Stimulated activated CD8-positive, alpha-beta memory T cell treated with anti-CD3 and anti-CD28 coated beads, Interleukin-4, amount 100 ng/mL, for 4 hours (primary cell): Measurements from ENCODE around the gene HEY2.
A peak's percentile ranks its signal among the peaks of the same experiment; 100 is the strongest.
"Not testable (repeated sequence)": the region's sequence is repeated elsewhere in the genome, so short reads cannot be mapped to it uniquely, and the experiment has no call there.

Experiments
- DNase-seq, 2 donors: peaks; one replicate each; pipeline ENCODE4 v3.0.0-alpha.2; 2020; ENCODE audit warnings: low read depth in 2 of 2, low spot score in 1 of 2

Gene HEY2

GRCh38 chr6:125765944-125766343, 16.5 kb downstream of the HEY2 start:
- no peak for DNase-seq

DNA sequence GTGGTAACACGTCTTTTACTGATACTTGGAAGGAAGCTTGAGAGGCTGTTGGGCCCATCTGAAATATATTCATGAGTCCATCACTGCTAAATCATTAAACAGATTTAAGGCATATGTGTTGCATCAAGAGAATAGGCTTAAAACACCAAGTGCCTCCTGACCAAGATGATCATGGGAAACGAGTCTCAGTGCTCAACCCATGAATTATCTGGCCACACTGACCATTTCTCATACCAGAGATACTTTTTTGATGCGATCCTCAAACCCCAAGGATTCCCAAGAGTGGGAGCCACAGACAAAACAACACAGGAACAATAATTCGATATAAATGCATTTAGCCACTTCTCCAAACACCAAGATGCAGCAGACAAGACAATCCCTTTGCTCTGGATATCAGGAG, 17.2 kb downstream of the HEY2 start:
- DNase-seq: no peak

GRCh38 chr6:125769147-125769783, 19.8 kb downstream of the HEY2 start:
- no peak for DNase-seq

- DNase-seq: no peak
These were observed 24.2 kb downstream of the HEY2 start for GRCh38 chr6:125773387-125774341.

- not testable (repeated sequence) for DNase-seq
These were observed 26.8 kb downstream of the HEY2 start for GRCh38 chr6:125776107-125776826.

DNA sequence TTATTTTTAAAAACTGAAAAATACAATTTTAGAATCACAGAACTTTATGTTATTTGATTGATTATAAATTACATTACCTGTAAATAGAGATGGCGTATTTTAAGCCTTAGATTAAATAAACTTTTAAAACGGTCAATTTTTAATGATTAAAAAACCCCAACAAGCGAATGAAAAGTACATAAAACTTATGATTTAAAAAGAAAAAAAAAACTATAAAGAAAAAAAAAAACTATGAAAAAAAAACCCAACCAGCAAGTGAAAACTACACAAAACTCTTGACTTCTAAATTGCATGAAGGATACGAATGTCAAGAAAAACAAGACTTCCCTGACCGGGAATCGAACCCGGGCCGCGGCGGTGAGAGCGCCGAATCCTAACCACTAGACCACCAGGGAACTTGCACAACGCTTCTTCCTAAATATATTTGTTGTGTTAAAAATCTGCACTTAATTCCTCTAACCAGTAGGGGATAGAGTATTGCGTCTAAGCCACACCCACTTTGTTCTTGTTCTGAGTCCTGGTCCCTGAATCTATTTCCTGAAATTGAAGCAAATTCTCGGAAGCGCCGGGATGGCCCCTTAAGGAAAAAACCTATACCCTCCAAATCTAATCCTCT, 30.6 kb downstream of the HEY2 start:
- peak; percentile 72 to 89 for DNase-seq

DNA sequence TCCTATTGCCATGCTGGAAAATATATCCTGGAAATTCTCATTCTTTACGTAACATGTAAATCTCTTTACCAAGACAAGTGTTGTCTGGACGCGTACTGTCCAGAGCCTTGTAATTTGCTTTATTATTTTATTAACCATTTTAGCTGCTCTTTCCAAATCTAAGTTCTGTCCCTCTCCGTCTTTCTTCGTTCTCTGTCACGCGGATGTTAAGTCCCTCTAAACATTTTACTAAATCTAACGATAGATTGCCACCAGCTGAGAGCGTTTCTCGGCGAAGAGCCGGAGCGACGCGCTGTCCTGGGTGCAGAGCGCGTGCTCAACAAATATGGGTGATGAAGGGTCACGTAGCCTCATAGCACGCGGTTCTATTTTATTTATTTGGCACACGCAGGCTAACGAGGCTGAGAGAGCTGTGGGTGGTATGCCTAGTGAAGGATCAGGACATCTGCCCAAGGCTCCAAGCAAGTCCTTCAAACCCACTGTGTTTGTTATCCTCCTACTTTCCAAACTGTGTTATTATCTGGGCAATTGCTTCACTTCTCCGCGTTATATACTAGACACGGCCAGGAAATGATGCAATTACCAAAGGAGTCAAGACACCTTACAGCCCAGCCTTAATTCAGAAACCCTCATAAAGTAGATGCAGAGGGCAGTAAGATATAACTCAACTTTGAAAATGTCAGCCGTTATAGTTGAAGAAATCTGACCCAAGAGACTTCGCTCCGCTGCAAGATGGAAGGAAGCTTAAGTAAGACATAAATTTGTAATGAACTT, 31.3 kb downstream of the HEY2 start:
- peak; percentile 30 to 40 for DNase-seq

DNA sequence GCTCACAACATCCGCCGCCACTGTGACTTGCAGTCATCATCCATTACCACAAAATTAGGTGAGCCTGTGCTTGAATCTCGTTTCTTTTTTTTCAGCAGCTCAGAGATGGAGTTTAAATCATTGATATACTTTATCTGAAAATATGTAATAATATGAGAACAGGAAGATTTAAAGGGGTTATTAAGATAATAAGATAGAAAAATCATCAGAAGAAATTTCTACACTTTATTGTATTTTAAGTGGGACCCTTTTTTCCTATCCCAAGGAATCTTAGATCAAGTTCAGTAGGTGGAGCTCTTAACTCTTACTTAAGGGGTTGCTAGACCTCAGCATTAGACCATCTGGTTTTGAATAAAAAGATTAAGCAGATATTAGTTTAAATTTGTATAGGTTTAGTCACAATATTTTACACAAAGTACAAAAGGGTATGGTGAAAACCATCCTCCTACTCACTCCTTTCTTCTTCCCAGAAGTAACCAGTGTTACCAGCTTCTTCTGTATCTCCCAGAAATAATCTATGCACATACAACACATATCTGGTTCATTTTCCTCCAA, 32.0 kb downstream of the HEY2 start:
- DNase-seq: peak in 1 of 2 donors; percentile 12

DNA sequence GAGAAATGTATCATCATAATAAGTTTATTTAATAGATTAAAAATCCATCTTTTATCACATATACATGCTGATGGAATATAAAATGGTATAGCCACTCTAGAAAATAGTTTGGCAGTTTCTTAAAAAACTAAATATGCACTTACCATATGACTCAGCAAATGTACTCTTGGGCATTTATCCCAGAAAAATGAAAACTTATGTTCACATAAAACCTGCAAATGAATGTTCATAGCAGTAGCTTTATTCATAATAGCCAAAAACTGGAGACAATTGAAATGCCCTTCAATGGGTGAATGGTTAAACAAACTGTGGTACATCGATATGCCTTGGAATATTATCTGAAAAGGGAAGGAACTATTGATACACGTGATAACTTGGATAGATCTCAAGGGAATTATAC, 34.9 kb downstream of the HEY2 start:
- DNase-seq: no peak

- DNase-seq: no peak
These were observed 38.4 kb downstream of the HEY2 start for GRCh38 chr6:125787791-125788190.

DNA sequence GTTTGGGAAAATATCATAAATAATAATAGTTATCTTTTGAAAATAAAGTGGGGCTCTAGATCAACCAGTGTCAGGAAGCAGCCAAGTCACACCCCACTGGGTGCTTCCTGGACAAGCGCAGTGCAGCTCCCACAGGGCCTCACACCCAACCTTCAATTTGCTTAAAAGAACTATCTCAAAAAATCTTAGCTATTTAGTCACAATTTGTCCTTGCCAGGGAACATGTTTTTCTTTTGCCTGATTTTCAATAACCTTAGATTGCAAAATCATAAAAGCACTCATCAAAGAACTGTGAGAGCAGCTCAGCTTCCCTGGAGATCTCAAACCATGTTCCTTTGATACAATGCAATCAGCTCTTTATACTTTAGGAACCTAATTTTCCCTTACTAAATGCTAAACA, 39.7 kb downstream of the HEY2 start:
- DNase-seq: no peak

- DNase-seq: no peak
These were observed 40.3 kb downstream of the HEY2 start for GRCh38 chr6:125789576-125790357.

- peak; percentile 41 to 60 for DNase-seq
These were observed 41.1 kb downstream of the HEY2 start, which contains the start of gene NCOA7 for GRCh38 chr6:125790358-125791150. Gene NCOA7 (plus strand): TSS chr6:125790960. CDS start chr6:125815355, 24,395 bp downstream.

GRCh38 chr6:125791151-125791819, 41.9 kb downstream of the HEY2 start:
- DNase-seq: peak in 1 of 2 donors; percentile 7

- DNase-seq: no peak
These were observed 42.4 kb downstream of the HEY2 start for GRCh38 chr6:125791820-125792165.

DNA sequence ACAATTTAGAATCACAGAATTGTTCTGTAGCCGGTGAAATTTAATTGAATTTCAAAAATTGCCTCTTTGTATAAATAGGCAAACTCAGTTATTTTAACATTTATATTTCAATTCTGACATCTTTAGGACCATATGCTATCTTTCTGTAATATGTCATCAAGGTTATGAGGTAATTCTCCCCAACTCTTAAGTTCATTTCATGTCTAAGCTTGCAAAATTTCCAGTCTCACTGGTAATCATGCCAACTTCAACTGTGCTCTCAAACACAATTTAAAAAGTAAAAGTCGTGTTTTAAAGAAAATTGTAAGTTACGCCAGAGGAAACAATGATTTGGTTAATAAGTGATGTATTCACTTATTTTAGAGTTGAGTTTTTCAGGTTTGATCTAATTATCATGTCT, 42.7 kb downstream of the HEY2 start:
- no peak for DNase-seq

GRCh38 chr6:125792680-125793079, 43.2 kb downstream of the HEY2 start:
- DNase-seq: no peak

DNA sequence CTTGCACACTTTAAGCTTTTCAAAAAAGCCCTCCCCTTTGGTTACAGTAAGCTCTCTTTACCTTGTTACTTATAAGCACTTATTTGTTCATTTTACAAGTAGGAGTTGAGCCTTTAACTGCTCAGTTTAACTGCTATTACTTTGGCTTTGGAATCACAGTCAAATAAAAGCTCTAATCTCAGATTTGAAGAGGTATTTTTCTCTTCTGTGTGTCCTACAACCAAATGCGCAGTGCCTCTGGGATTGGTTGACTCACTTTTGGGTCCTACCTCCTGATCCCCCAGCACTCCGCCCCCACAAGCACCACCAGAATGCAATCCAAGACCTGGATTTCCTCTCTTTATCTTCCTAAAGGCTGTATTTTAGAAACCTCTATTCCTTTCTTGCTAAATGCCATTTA, 43.8 kb downstream of the HEY2 start:
- DNase-seq: no peak
